Upper lobe of left lung (tissue), 6 donors: ENCODE results near the gene CBLB. TPM values are rescaled to one million over a fixed set of nuclear protein-coding genes. Genes with fewer than 3 reads are reported as not detected.

Source experiments
- ATAC-seq, 2 donors: fragments of 200-7000 bp; cut with Tn5 transposase; one replicate each; pipeline ENCODE4 v1.9.1; 2022; ENCODE audit warnings: mild to moderate bottlenecking in 2 of 2, moderate library complexity in 2 of 2; ENCODE audit not compliant: low FRiP score in 2 of 2
- DNase-seq, 2 donors: peaks; one replicate each; pipeline ENCODE4 v3.0.0-alpha.2; 2019 to 2020
- H3K27ac ChIP-seq, 4 donors: fragments of 200-600 bp; sonication (generic); one replicate each; pipeline ENCODE4 v1.5.1; 2016 to 2019
- H3K27me3 ChIP-seq, 4 donors: fragments of 200-600 bp; sonication (generic); one replicate each; pipeline ENCODE4 v1.5.1; 2017 to 2019
- H3K36me3 ChIP-seq, 4 donors: fragments of 200-600 bp; sonication (generic); one replicate each; pipeline ENCODE4 v1.5.1; 2016 to 2019
- H3K4me1 ChIP-seq, 4 donors: fragments of 200-600 bp; sonication (generic); one replicate each; pipeline ENCODE4 v1.5.1; 2018 to 2019
- H3K4me3 ChIP-seq, 4 donors: fragments of 200-600 bp; sonication (generic); one replicate each; pipeline ENCODE4 v1.5.1; 2017 to 2019; ENCODE audit warnings: mild to moderate bottlenecking in 2 of 4, moderate library complexity in 1 of 4
- H3K9me3 ChIP-seq, 4 donors: fragments of 200-600 bp; sonication (generic); one replicate each; pipeline ENCODE4 v1.5.1; 2018 to 2019
- CTCF ChIP-seq, 6 experiments: fragments of 450-650 bp in 4 of 6; fragments of 200-600 bp in 2 of 6; sonication (generic) in 2 of 6; IDR thresholded peaks; one replicate each; pipeline ENCODE4 v1.5.1; 2016 to 2019; ENCODE audit warnings: antibody characterized with exemption in 6 of 6
- EP300 ChIP-seq, 4 donors: sonication (generic); formaldehyde crosslinking; IDR thresholded peaks; one replicate each; pipeline ENCODE4 v1.5.1; 2017; ENCODE audit warnings: antibody characterized with exemption in 4 of 4, control low read depth in 2 of 4
- POLR2A ChIP-seq, 4 donors: fragments of 450-650 bp; IDR thresholded peaks; one replicate each; pipeline ENCODE4 v1.5.1; 2016 to 2017; ENCODE audit warnings: antibody characterized with exemption in 4 of 4, mild to moderate bottlenecking in 2 of 4
- POLR2AphosphoS5 ChIP-seq, 2 donors: sonication (generic); formaldehyde crosslinking; IDR thresholded peaks; one replicate each; pipeline ENCODE4 v1.5.1; 2017; ENCODE audit warnings: antibody characterized with exemption in 2 of 2
- WGBS, 2 donors: methylation state at CpG; one replicate each; pipeline ENCODE4 v1.1.5; 2017 to 2018; 5-methylcytosine and 5-hydroxymethylcytosine counted together
- total RNA-seq, 6 donors: library from RNA; depleted of rRNA in 4 of 6; stranded (reverse); fragments of >200 nt in 4 of 6; gene quantifications; one replicate each; pipeline versions ENCODE4 v1.1.0 to v1.2.1, GENCODE V29; 2016 to 2021
- donor health status: DM: no; HTN: no; CAD: no; lungs with moderate emphysema.
- donor health status: DM: no; HTN: yes; CAD: no; lungs with severe emphysema.

CBLB gene
- total RNA-seq, 6 donors from 2014 or later, result 30.3 to 85.9 (median 32.0) TPM

GRCh38 chr3:105828703-105829102 lies 40.1 kb downstream of the CBLB start:
- TF ChIP-seq CTCF (IDR thresholded peaks at IDR 0.05) (no peak), EP300 (IDR thresholded peaks at IDR 0.05) (no peak)
- WGBS, 2 donors, result 62 to 75% methylated on average over 2 of the region's 2 CpGs
- H3K27me3 ChIP-seq, result no peaks in the 10 kb centered on the region

GRCh38 chr3:105827959-105828358 lies 40.9 kb downstream of the CBLB start:
- ATAC-seq, result peak; percentile 49 to 62
- no peaks in the 10 kb centered on the region for H3K27me3 ChIP-seq
- no peaks in the 10 kb centered on the region for H3K36me3 ChIP-seq
- H3K9me3 ChIP-seq, result no peaks in the 10 kb centered on the region
- no peak overlapping the region for H3K4me3 ChIP-seq
- peak in 1 of 2 donors; percentile 32 for DNase-seq
- TF ChIP-seq EP300 (IDR thresholded peaks at IDR 0.05) (no peak), CTCF (IDR thresholded peaks at IDR 0.05) (peak in 3 of 6 experiments; percentile 11 to 17 (median 15))
- peak overlapping the region in 2 of 4 donors; percentile 30 to 32 for H3K27ac ChIP-seq
- WGBS, 2 donors, result 71 to 80% methylated on average over 2 of the region's 2 CpGs
- H3K4me1 ChIP-seq, result peaks cover 8 to 26% (median 14%) of the 10 kb centered on the region in 4 donors

More at GRCh38 chr3:105828703-105829102, 40.1 kb downstream of the CBLB start:
- Histone ChIP-seq H3K36me3 (no peaks in the 10 kb centered on the region), H3K27ac (no peak overlapping the region), H3K4me1 (peaks cover 7 to 19% (median 9%) of the 10 kb centered on the region in 4 donors), H3K4me3 (no peak overlapping the region), H3K9me3 (no peaks in the 10 kb centered on the region)
- DNase-seq (no peak), ATAC-seq (no peak)

GRCh38 chr3:105826778-105827634 lies 41.8 kb downstream of the CBLB start:
- WGBS, 2 donors, result 85 to 86% methylated on average over 6 of the region's 6 CpGs
- Histone ChIP-seq H3K4me1 (peaks cover 8 to 29% (median 21%) of the 10 kb centered on the region in 4 donors), H3K9me3 (no peaks in the 10 kb centered on the region), H3K27ac (peak overlapping the region in 1 of 4 donors; percentile 32), H3K4me3 (no peak overlapping the region), H3K36me3 (no peaks in the 10 kb centered on the region), H3K27me3 (no peaks in the 10 kb centered on the region)
- ATAC-seq (peak in 1 of 2 donors; percentile 27), DNase-seq (no peak)
- no peak for TF ChIP-seq POLR2A (IDR thresholded peaks at IDR 0.05)
- TF ChIP-seq CTCF (IDR thresholded peaks at IDR 0.05), result no peak
- no peak for TF ChIP-seq EP300 (IDR thresholded peaks at IDR 0.05)
- TF ChIP-seq POLR2AphosphoS5 (IDR thresholded peaks at IDR 0.05), result no peak

GRCh38 chr3:105824129-105824528 lies 44.7 kb downstream of the CBLB start:
- no peak for DNase-seq
- Histone ChIP-seq H3K9me3 (no peaks in the 10 kb centered on the region), H3K36me3 (no peaks in the 10 kb centered on the region), H3K27ac (peak overlapping the region; percentile 40 to 66 (median 55)), H3K4me3 (no peak overlapping the region), H3K27me3 (no peaks in the 10 kb centered on the region), H3K4me1 (peaks cover 4 to 27% (median 25%) of the 10 kb centered on the region in 4 donors)
- no peak for ATAC-seq
- 89 to 90% methylated on average over 2 of the region's 2 CpGs for WGBS, 2 donors
- TF ChIP-seq POLR2AphosphoS5 (IDR thresholded peaks at IDR 0.05) (no peak), POLR2A (IDR thresholded peaks at IDR 0.05) (no peak), EP300 (IDR thresholded peaks at IDR 0.05) (no peak), CTCF (IDR thresholded peaks at IDR 0.05) (no peak)
